Parathyroid adenoma (tissue), 2 donors: ENCODE data around the gene ITSN1.

Experiments
- H2AFZ ChIP-seq: fragments of 300-600 bp; sonication (generic); one replicate; pipeline ENCODE4 v1.7.0; 2017; ENCODE audit warnings: antibody characterized with exemption, mild to moderate bottlenecking
- H3K27ac ChIP-seq: fragments of 300-600 bp; sonication (generic); one replicate; pipeline ENCODE4 v1.7.0; 2017
- H3K27me3 ChIP-seq: fragments of 300-600 bp; sonication (generic); one replicate; pipeline ENCODE4 v1.7.0; 2017; ENCODE audit warnings: low read length; ENCODE audit not compliant: control insufficient read depth, insufficient read depth
- H3K36me3 ChIP-seq: fragments of 300-600 bp; sonication (generic); one replicate; pipeline ENCODE4 v1.7.0; 2017; ENCODE audit warnings: low read length; ENCODE audit not compliant: control insufficient read depth, insufficient read depth
- H3K4me1 ChIP-seq: fragments of 300-600 bp; sonication (generic); one replicate; pipeline ENCODE4 v1.7.0; 2017; ENCODE audit warnings: control low read depth
- H3K4me2 ChIP-seq: fragments of 300-600 bp; sonication (generic); one replicate; pipeline ENCODE4 v1.7.0; 2017; ENCODE audit warnings: low read length
- H3K4me3 ChIP-seq: fragments of 300-600 bp; sonication (generic); one replicate; pipeline ENCODE4 v1.7.0; 2017; ENCODE audit warnings: low read depth, low read length
- H3K79me2 ChIP-seq: fragments of 300-600 bp; sonication (generic); one replicate; pipeline ENCODE4 v1.7.0; 2017; ENCODE audit warnings: control low read depth
- H3K9ac ChIP-seq: fragments of 300-600 bp; sonication (generic); one replicate; pipeline ENCODE4 v1.7.0; 2017; ENCODE audit warnings: mild to moderate bottlenecking
- H3K9me3 ChIP-seq: fragments of 300-600 bp; sonication (generic); one replicate; pipeline ENCODE4 v1.7.0; 2017; ENCODE audit warnings: low read length; ENCODE audit not compliant: control insufficient read depth
- TF ChIP-seq, protein P1 (sequence below): fragments of 300-600 bp; sonication (generic); IDR thresholded peaks from one replicate; pipeline ENCODE4 v1.7.0; 2017; ENCODE audit warnings: antibody characterized with exemption, mild to moderate bottlenecking
- donor health status: primary hyperparathyroidism.

Gene ITSN1

DNA sequence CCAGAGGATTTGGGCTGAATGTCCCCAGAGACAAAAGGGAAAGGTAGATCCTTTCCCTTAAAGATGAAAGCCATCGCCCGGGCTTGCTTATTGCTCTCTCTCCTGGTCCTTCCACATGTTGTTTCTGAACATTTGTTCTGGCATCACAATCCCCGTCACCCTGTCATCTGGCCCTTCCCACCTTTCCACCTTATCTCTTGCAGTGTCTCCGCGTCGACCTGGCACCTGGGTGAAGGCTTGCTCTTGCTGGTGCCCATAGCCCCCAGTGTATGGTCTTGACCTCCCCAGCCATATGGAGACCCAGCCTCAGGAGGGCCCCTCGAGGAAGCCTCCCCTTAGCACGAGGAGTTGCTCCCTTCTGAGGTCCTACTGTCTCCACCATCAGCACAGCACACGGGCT, 208.7 kb downstream of the ITSN1 start:
- Histone ChIP-seq H3K36me3 (no peaks in the 10 kb centered on the region), H3K4me1 (no peaks in the 10 kb centered on the region), H3K4me3 (no peak overlapping the region), H3K27ac (no peak overlapping the region), H3K9ac (no peak overlapping the region), H3K4me2 (no peak overlapping the region), H3K9me3 (no peaks in the 10 kb centered on the region), H2AFZ (no peak overlapping the region), H3K79me2 (no peaks in the 10 kb centered on the region), H3K27me3 (no peaks in the 10 kb centered on the region)
- TF ChIP-seq, protein P1, sequence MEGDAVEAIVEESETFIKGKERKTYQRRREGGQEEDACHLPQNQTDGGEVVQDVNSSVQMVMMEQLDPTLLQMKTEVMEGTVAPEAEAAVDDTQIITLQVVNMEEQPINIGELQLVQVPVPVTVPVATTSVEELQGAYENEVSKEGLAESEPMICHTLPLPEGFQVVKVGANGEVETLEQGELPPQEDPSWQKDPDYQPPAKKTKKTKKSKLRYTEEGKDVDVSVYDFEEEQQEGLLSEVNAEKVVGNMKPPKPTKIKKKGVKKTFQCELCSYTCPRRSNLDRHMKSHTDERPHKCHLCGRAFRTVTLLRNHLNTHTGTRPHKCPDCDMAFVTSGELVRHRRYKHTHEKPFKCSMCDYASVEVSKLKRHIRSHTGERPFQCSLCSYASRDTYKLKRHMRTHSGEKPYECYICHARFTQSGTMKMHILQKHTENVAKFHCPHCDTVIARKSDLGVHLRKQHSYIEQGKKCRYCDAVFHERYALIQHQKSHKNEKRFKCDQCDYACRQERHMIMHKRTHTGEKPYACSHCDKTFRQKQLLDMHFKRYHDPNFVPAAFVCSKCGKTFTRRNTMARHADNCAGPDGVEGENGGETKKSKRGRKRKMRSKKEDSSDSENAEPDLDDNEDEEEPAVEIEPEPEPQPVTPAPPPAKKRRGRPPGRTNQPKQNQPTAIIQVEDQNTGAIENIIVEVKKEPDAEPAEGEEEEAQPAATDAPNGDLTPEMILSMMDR, result no peak

DNA sequence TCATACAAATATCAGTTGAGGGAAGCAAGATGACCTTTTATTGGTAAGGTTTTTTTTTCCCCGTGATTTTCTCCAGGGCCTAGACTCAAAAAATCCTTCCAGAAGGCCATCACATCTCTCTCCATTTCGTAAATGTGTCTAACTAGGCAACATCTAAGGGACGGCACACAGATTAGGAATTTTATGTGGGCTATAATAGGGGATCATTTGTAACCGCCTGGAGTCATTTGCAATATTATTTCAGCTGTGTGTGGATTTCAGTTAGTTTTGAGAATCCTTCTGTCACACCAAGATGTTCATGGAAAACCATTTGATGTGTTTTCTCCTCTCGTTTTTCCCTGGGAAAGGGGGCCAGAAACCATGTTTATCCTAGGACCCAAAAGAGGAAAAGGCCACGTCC, 210.2 kb downstream of the ITSN1 start:
- no peak overlapping the region for H3K27ac ChIP-seq
- no peak overlapping the region for H3K4me2 ChIP-seq
- H3K9ac ChIP-seq, result no peak overlapping the region
- no peaks in the 10 kb centered on the region for H3K4me1 ChIP-seq
- no peak overlapping the region for H2AFZ ChIP-seq
- no peaks in the 10 kb centered on the region for H3K36me3 ChIP-seq
- H3K9me3 ChIP-seq, result no peaks in the 10 kb centered on the region
- H3K4me3 ChIP-seq, result no peak overlapping the region
- H3K27me3 ChIP-seq, result no peaks in the 10 kb centered on the region
- TF ChIP-seq, protein P1, result no peak
- no peaks in the 10 kb centered on the region for H3K79me2 ChIP-seq

DNA sequence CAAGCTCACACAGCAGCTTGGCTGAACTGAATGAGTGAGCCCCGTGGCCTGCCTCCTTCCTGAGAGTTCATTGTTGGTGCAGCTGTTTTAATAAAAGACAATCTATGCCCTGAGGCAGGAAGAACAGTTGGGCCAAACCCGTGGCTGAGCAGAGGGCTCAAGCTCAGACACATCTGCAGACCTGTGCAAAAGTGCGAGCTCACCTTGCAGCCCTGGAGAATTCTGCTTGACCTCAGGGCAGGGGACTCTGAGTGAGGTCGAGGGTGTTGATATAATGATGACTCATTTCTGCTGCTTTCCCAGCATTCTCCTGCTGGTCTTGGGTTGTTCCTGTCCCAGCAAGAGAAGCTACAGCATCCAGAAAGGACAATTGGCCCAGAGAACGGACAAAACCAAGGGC, 212.3 kb downstream of the ITSN1 start:
- H3K36me3 ChIP-seq, result no peaks in the 10 kb centered on the region
- H2AFZ ChIP-seq, result no peak overlapping the region
- H3K4me3 ChIP-seq, result no peak overlapping the region
- no peaks in the 10 kb centered on the region for H3K4me1 ChIP-seq
- no peaks in the 10 kb centered on the region for H3K9me3 ChIP-seq
- no peak overlapping the region for H3K9ac ChIP-seq
- no peaks in the 10 kb centered on the region for H3K27me3 ChIP-seq
- no peak overlapping the region for H3K27ac ChIP-seq
- no peaks in the 10 kb centered on the region for H3K79me2 ChIP-seq
- TF ChIP-seq, protein P1, result no peak
- no peak overlapping the region for H3K4me2 ChIP-seq

DNA sequence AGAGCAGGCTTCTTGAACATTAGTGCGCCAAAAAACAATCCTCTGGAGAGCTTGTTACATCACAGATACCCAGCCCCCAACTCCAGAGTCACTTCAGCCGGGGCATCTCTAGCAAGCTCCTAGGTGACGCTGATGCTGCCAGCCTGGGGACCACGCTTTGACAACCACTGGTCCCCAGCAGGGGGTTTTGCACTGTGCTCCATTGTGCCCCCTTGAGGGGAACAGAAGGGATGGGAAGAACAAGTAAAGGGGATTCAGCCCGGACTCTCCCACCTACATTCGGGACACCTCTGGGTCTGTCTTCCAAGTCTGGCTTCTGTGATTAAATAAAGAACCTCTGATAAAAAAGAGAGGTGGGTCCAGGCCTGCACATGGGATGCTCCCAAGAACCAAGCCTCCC, 212.9 kb downstream of the ITSN1 start:
- Histone ChIP-seq H3K36me3 (no peaks in the 10 kb centered on the region), H3K4me3 (no peak overlapping the region), H3K9me3 (no peaks in the 10 kb centered on the region), H3K4me1 (no peaks in the 10 kb centered on the region), H3K4me2 (no peak overlapping the region), H2AFZ (no peak overlapping the region), H3K27ac (no peak overlapping the region), H3K79me2 (no peaks in the 10 kb centered on the region), H3K9ac (no peak overlapping the region), H3K27me3 (no peaks in the 10 kb centered on the region)
- TF ChIP-seq, protein P1, result no peak

DNA sequence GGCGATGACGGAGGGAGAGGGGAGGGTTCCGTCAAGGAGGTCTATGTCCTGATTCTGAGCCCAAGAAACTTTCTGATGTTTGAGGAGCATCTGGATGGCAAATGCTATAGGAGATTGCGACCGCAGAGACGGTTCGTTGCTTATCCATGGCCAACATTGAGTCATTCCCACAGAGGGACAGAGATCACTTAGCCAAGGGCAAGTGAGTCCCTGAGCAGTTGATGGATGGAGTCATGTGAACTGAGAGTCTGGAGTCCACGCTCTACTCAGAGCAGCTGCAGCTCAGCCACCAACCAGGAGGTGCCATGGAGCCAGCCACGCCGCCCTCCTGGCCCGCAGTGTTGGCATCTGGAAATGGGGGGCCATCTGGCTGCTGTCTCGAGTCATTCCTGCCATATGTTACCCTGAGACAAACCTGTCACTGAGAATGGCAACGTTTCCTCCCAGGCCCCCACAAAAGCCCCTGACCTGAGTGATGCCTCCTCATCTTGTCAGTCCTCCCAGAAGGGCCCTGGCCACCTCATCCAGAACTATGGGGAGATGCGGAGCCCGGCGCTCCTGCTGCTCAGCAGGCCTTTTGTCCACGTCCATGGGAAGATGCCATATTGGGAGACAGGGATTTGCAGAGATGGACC, 214.7 kb downstream of the ITSN1 start:
- Histone ChIP-seq H3K4me3 (no peak overlapping the region), H2AFZ (no peak overlapping the region), H3K27ac (no peak overlapping the region), H3K79me2 (no peaks in the 10 kb centered on the region), H3K4me2 (no peak overlapping the region), H3K36me3 (no peaks in the 10 kb centered on the region), H3K9me3 (no peaks in the 10 kb centered on the region), H3K9ac (no peak overlapping the region), H3K27me3 (no peaks in the 10 kb centered on the region), H3K4me1 (no peaks in the 10 kb centered on the region)
- TF ChIP-seq, protein P1, result no peak
